Mesendoderm (in vitro differentiated cells): ENCODE results near the gene TPSD1.

Experiments
- DNase-seq: peaks from one replicate; pipeline ENCODE4 v3.0.0; 2013
- H2AK5ac ChIP-seq: 2 replicates; pipeline ENCODE4 v1.6.1; 2013; ENCODE audit warnings: low read length, inconsistent platforms
- H2BK120ac ChIP-seq: 2 replicates; pipeline ENCODE4 v1.6.1; 2013; ENCODE audit warnings: low read depth, mild to moderate bottlenecking, low read length, moderate library complexity, mixed read lengths
- H2BK15ac ChIP-seq: replicated peaks from 2 replicates; pipeline ENCODE4 v1.6.1; 2013; ENCODE audit warnings: low read depth, mild to moderate bottlenecking, moderate library complexity
- H2BK5ac ChIP-seq: 2 replicates; pipeline ENCODE4 v1.6.1; 2013; ENCODE audit warnings: low read length, inconsistent platforms
- H3K18ac ChIP-seq: 2 replicates; pipeline ENCODE4 v1.6.1; 2013; ENCODE audit warnings: mild to moderate bottlenecking, low read length, mixed read lengths
- H3K23ac ChIP-seq: one replicate; pipeline ENCODE4 v1.6.1; 2013; ENCODE audit warnings: low read length
- H3K27ac ChIP-seq: 2 replicates; pipeline ENCODE4 v1.5.1; 2013; ENCODE audit warnings: low read depth, mild to moderate bottlenecking, inconsistent platforms, low read length, moderate library complexity
- H3K27me3 ChIP-seq: 2 replicates; pipeline ENCODE4 v1.6.1; 2013; ENCODE audit warnings: low read length, control low read depth, mild to moderate bottlenecking, inconsistent platforms; ENCODE audit not compliant: insufficient read depth, poor library complexity
- H3K36me3 ChIP-seq: 2 replicates; pipeline ENCODE4 v1.6.1; 2013; ENCODE audit warnings: low read length, inconsistent platforms; ENCODE audit not compliant: control insufficient read depth, insufficient read depth
- H3K4ac ChIP-seq: one replicate; pipeline ENCODE4 v1.6.1; 2013; ENCODE audit warnings: low read depth, mild to moderate bottlenecking, low read length, moderate library complexity
- H3K4me1 ChIP-seq: 2 replicates; pipeline ENCODE4 v1.6.1; 2013; ENCODE audit warnings: low read depth, low read length, inconsistent platforms; ENCODE audit not compliant: control insufficient read depth
- H3K4me2 ChIP-seq: 2 replicates; pipeline ENCODE4 v1.6.1; 2013; ENCODE audit warnings: low read length
- H3K4me3 ChIP-seq: 2 replicates; pipeline ENCODE4 v1.5.1; 2013; ENCODE audit warnings: mild to moderate bottlenecking, low read length
- H3K56ac ChIP-seq: one replicate; pipeline ENCODE4 v1.6.1; 2013; ENCODE audit warnings: low read length
- H3K79me1 ChIP-seq: 2 replicates; pipeline ENCODE4 v1.6.1; 2013; ENCODE audit warnings: low read length, inconsistent platforms
- H3K79me2 ChIP-seq: 2 replicates; pipeline ENCODE4 v1.6.1; 2013; ENCODE audit warnings: mild to moderate bottlenecking, low read length; ENCODE audit not compliant: control insufficient read depth, insufficient read depth
- H3K9ac ChIP-seq: 2 replicates; pipeline ENCODE4 v1.6.1; 2013; ENCODE audit warnings: low read length, inconsistent platforms
- H4K5ac ChIP-seq: one replicate; pipeline ENCODE4 v1.6.1; 2013; ENCODE audit warnings: low read length
- H4K8ac ChIP-seq: one replicate; pipeline ENCODE4 v1.6.1; 2013; ENCODE audit warnings: low read depth, mild to moderate bottlenecking, control low read depth, low read length, moderate library complexity
- WGBS: extraction: QIAGEN DNeasy Blood & Tissue Kit; methylation state at CpG from one replicate; pipeline ENCODE4 v1.1.7; 2013; ENCODE audit warnings: low lambda C conversion rate, missing lambda C conversion rate; ENCODE audit not compliant: insufficient coverage; ENCODE audit errors: extremely low coverage; 5-methylcytosine and 5-hydroxymethylcytosine counted together

Gene TPSD1

GRCh38 chr16:1260101-1260680 lies 4.3 kb downstream of the TPSD1 start:
- Histone ChIP-seq H3K56ac (no peak overlapping the region), H3K9ac (no peak overlapping the region), H3K4me2 (no peak overlapping the region), H2BK5ac (no peak overlapping the region), H3K27me3 (peaks cover 22% of the 10 kb centered on the region), H2BK120ac (no peak overlapping the region), H3K18ac (no peak overlapping the region), H4K8ac (no peak overlapping the region), H2AK5ac (no peak overlapping the region), H3K4me1 (no peaks in the 10 kb centered on the region), H4K5ac (no peak overlapping the region), H3K4ac (no peak overlapping the region), H2BK15ac (no peak overlapping the region), H3K36me3 (no peaks in the 10 kb centered on the region), H3K23ac (no peak overlapping the region), H3K79me1 (no peaks in the 10 kb centered on the region), H3K27ac (no peak overlapping the region), H3K4me3 (no peak overlapping the region), H3K79me2 (no peaks in the 10 kb centered on the region)
- DNase-seq = no peak
- no CpG with 5 or more reads among the region's 36 CpGs for WGBS

- no peaks in the 10 kb centered on the region for H3K79me1 ChIP-seq
- H2BK120ac ChIP-seq = no peak overlapping the region
- peak; percentile 54 for DNase-seq
- H3K4me3 ChIP-seq = no peak overlapping the region
- H2BK5ac ChIP-seq = no peak overlapping the region
- H3K79me2 ChIP-seq = no peaks in the 10 kb centered on the region
- no peak overlapping the region for H3K4ac ChIP-seq
- H3K23ac ChIP-seq = no peak overlapping the region
- H4K5ac ChIP-seq = no peak overlapping the region
- no peak overlapping the region for H3K18ac ChIP-seq
- no peak overlapping the region for H2BK15ac ChIP-seq
- H3K9ac ChIP-seq = no peak overlapping the region
- peak overlapping the region; percentile 15 for H3K56ac ChIP-seq
- H3K36me3 ChIP-seq = no peaks in the 10 kb centered on the region
- no peak overlapping the region for H3K4me2 ChIP-seq
- peaks cover 22% of the 10 kb centered on the region for H3K27me3 ChIP-seq
- no peak overlapping the region for H2AK5ac ChIP-seq
- no peak overlapping the region for H3K27ac ChIP-seq
- no CpG with 5 or more reads among the region's 47 CpGs for WGBS
- no peak overlapping the region for H4K8ac ChIP-seq
- no peaks in the 10 kb centered on the region for H3K4me1 ChIP-seq
Measured at GRCh38 chr16:1261131-1261892, 5.4 kb downstream of the TPSD1 start.

- Histone ChIP-seq H3K9ac (no peak overlapping the region), H3K4me3 (no peak overlapping the region), H2BK15ac (no peak overlapping the region), H2BK120ac (no peak overlapping the region), H3K27me3 (peaks cover 22% of the 10 kb centered on the region), H3K79me2 (no peaks in the 10 kb centered on the region), H3K4me1 (no peaks in the 10 kb centered on the region), H2BK5ac (no peak overlapping the region), H3K4me2 (no peak overlapping the region), H3K23ac (no peak overlapping the region), H3K36me3 (no peaks in the 10 kb centered on the region), H3K79me1 (no peaks in the 10 kb centered on the region), H2AK5ac (no peak overlapping the region), H3K18ac (no peak overlapping the region), H3K27ac (no peak overlapping the region), H3K56ac (no peak overlapping the region), H3K4ac (no peak overlapping the region), H4K5ac (no peak overlapping the region), H4K8ac (no peak overlapping the region)
- WGBS = no CpG with 5 or more reads among the region's 32 CpGs
- no peak for DNase-seq
Measured at GRCh38 chr16:1262210-1262845, 6.5 kb downstream of the TPSD1 start.

GRCh38 chr16:1262846-1263221 lies 7.0 kb downstream of the TPSD1 start:
- no peak overlapping the region for H3K27ac ChIP-seq
- no peak overlapping the region for H2BK120ac ChIP-seq
- H4K8ac ChIP-seq = no peak overlapping the region
- no peaks in the 10 kb centered on the region for H3K36me3 ChIP-seq
- H4K5ac ChIP-seq = no peak overlapping the region
- no peaks in the 10 kb centered on the region for H3K79me1 ChIP-seq
- H3K9ac ChIP-seq = no peak overlapping the region
- H2AK5ac ChIP-seq = no peak overlapping the region
- no peak overlapping the region for H3K56ac ChIP-seq
- no peak overlapping the region for H2BK5ac ChIP-seq
- no peaks in the 10 kb centered on the region for H3K79me2 ChIP-seq
- H3K4me3 ChIP-seq = no peak overlapping the region
- H3K23ac ChIP-seq = no peak overlapping the region
- H3K4me2 ChIP-seq = no peak overlapping the region
- H2BK15ac ChIP-seq = no peak overlapping the region
- H3K4me1 ChIP-seq = no peaks in the 10 kb centered on the region
- no peak for DNase-seq
- peaks cover 22% of the 10 kb centered on the region for H3K27me3 ChIP-seq
- no peak overlapping the region for H3K4ac ChIP-seq
- WGBS = no CpG with 5 or more reads among the region's 9 CpGs
- H3K18ac ChIP-seq = no peak overlapping the region

- Histone ChIP-seq H3K4me3 (no peak overlapping the region), H3K36me3 (no peaks in the 10 kb centered on the region), H3K9ac (no peak overlapping the region), H2BK120ac (no peak overlapping the region), H2BK15ac (no peak overlapping the region), H3K56ac (no peak overlapping the region), H3K27ac (no peak overlapping the region), H3K27me3 (peaks cover 22% of the 10 kb centered on the region), H2AK5ac (no peak overlapping the region), H3K4me2 (no peak overlapping the region), H3K18ac (no peak overlapping the region), H3K79me1 (no peaks in the 10 kb centered on the region), H4K8ac (no peak overlapping the region), H3K4ac (no peak overlapping the region), H3K4me1 (no peaks in the 10 kb centered on the region), H4K5ac (no peak overlapping the region), H2BK5ac (no peak overlapping the region), H3K23ac (no peak overlapping the region), H3K79me2 (no peaks in the 10 kb centered on the region)
- no CpG with 5 or more reads among the region's 15 CpGs for WGBS
- peak; percentile 11 for DNase-seq
Measured at GRCh38 chr16:1263591-1264344, 7.9 kb downstream of the TPSD1 start.
